ENCODE results near the gene LFNG.
"Not testable (repeated sequence)": the region's sequence is repeated elsewhere in the genome, so short reads cannot be mapped to it uniquely, and the experiment has no call there.

LFNG gene

GRCh38 chr7:2533566-2533965 is 14.0 kb downstream of the LFNG start:
- FAIRE-seq, result not testable (repeated sequence)

GRCh38 chr7:2534214-2534613 is 14.6 kb downstream of the LFNG start:
- DNase-seq (ENCODE audit: insufficient read length, low spot score); FAIRE-seq: not testable (repeated sequence)

More at GRCh38 chr7:2533566-2533965, 14.0 kb downstream of the LFNG start:
- not testable (repeated sequence) for DNase-seq (ENCODE audit: insufficient read length, low spot score)

GRCh38 chr7:2535872-2536627 is 16.5 kb downstream of the LFNG start:
- not testable (repeated sequence) for DNase-seq (ENCODE audit: insufficient read length, low spot score); FAIRE-seq

GRCh38 chr7:2537981-2538851 is 18.6 kb downstream of the LFNG start:
- FAIRE-seq (no peak), DNase-seq (ENCODE audit: insufficient read length, low spot score) (no peak)
- TF ChIP-seq CTCF (IDR thresholded peaks at IDR 0.05; ENCODE audit: insufficient read depth, missing control alignments), result no peak

GRCh38 chr7:2539031-2539911 is 19.7 kb downstream of the LFNG start:
- no peak for FAIRE-seq
- DNase-seq (ENCODE audit: insufficient read length, low spot score), result no peak
- TF ChIP-seq CTCF (IDR thresholded peaks at IDR 0.05; ENCODE audit: insufficient read depth, missing control alignments), result no peak

GRCh38 chr7:2540133-2540532 is 20.6 kb downstream of the LFNG start:
- FAIRE-seq, result no peak
- TF ChIP-seq CTCF (IDR thresholded peaks at IDR 0.05; ENCODE audit: insufficient read depth, missing control alignments), result no peak
- no peak for DNase-seq (ENCODE audit: insufficient read length, low spot score)

- no peak for DNase-seq (ENCODE audit: insufficient read length, low spot score)
- no peak for TF ChIP-seq CTCF (IDR thresholded peaks at IDR 0.05; ENCODE audit: insufficient read depth, missing control alignments)
- no peak for FAIRE-seq
These were observed 21.1 kb downstream of the LFNG start for GRCh38 chr7:2540641-2541051.

- no peak for FAIRE-seq
- DNase-seq (ENCODE audit: insufficient read length, low spot score), result no peak
- TF ChIP-seq CTCF (IDR thresholded peaks at IDR 0.05; ENCODE audit: insufficient read depth, missing control alignments), result no peak
These were observed 21.9 kb downstream of the LFNG start for GRCh38 chr7:2541291-2542010.

Measured in D721Med (cell line).